Stimulated activated CD4-positive, alpha-beta T cell treated with anti-CD3 and anti-CD28 coated beads, TNF-alpha, amount 100 ng/mL, for 48 hours (primary cell): ENCODE data around the gene AGAP3.

ENCODE experiments used
- DNase-seq, 3 donors: peaks; one replicate each; pipeline ENCODE4 v3.0.0-alpha.2; 2020; ENCODE audit warnings: low read depth in 3 of 3

The AGAP3 gene

DNA sequence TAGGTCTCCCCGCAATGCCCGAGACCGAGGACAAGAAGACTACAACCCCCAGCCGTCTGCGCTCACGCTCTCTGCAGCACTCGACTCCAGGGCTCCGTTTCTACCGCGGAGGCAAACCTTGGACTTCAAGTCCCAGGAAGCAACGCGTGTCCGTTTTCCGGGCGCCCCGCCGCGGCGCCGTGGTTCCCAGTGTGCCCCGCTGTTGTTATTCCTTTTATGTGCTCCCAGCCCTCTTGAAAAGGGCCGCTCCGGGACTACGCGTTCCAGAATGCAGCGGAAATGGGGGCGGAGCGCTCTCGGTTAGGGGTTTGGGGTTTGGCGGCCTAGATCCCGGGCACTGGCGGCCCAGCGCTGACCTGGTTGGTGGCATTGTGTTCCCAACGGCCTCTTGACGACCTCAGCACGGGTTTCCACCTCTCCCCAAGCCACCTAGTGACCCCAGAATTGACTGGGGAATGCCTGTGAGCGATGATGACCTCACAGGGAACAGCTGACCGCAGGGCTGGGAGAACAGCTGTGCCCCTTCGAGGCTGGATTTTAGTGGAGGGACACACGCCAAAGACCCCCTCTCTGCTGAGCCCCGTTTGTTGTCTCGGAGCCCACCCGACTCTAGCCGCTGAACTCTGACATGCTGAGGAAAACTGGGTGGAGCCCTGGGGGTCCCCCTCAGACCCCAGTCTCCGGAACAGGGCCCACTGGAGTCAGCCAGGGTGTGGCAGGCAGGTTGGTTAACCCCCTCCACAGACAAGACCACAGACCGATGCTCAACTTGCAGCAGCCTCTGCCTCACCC lies 28.1 kb upstream of the AGAP3 start:
- peak; percentile 92 to 96 (median 96) for DNase-seq

GRCh38 chr7:151058781-151059366 lies 27.4 kb upstream of the AGAP3 start:
- no peak for DNase-seq

GRCh38 chr7:151059367-151060112 lies 26.7 kb upstream of the AGAP3 start, which contains the start of gene SLC4A2:
Gene SLC4A2, plus strand, starts transcription at chr7:151059589. Its CDS starts 2,399 bp downstream, at chr7:151061988.
- peak in 2 of 3 donors; percentile 49 to 69 for DNase-seq

- no peak for DNase-seq
Measured at GRCh38 chr7:151060113-151060415, 26.2 kb upstream of the AGAP3 start.

GRCh38 chr7:151060416-151061212 lies 25.7 kb upstream of the AGAP3 start:
- DNase-seq = no peak

DNA sequence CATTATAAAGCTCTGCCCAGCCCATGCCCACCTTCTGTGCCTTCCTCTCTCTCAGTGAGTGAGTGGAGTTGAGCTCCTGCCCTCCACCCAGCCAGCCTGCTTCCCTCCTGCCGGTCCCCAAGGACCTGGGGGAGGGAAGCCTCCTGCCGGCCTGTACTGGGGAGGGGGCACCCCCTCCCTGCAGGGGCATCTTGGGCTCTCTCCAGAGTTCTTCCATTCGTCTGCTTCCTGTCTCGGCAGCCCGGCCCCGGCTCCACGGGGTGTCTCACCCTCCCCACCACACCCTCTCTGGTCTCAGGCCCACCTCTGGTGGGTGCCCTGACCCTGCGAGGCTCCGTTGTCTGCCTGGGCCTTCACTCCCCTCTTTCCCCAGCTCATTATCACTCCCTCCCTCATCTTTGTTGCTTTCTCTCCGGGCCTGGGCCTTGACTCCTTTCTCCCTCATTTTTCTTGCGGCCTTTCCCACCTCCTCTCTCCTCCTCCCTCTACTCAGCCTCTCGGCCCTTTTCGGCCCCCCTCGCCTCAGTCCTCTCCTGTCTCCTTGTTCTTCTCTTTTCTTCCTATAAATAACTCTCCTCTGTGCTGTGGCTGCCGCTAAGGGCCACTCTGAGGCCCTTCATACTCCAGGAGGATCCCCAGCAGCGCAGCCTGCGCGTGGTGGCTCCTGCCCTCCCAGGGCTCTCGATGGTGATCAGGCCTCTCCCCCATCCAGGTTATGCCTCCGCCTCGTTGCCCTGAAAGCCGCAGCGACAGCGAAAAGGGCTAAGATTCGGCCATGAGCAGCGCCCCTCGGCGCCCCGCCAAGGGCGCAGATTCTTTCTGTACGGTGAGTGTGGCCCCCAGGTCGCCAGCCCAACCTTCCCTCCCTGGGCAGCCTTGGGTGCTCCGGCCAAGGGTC lies 24.8 kb upstream of the AGAP3 start:
- no peak for DNase-seq

GRCh38 chr7:151062111-151062398 lies 24.2 kb upstream of the AGAP3 start:
- DNase-seq = no peak

DNA sequence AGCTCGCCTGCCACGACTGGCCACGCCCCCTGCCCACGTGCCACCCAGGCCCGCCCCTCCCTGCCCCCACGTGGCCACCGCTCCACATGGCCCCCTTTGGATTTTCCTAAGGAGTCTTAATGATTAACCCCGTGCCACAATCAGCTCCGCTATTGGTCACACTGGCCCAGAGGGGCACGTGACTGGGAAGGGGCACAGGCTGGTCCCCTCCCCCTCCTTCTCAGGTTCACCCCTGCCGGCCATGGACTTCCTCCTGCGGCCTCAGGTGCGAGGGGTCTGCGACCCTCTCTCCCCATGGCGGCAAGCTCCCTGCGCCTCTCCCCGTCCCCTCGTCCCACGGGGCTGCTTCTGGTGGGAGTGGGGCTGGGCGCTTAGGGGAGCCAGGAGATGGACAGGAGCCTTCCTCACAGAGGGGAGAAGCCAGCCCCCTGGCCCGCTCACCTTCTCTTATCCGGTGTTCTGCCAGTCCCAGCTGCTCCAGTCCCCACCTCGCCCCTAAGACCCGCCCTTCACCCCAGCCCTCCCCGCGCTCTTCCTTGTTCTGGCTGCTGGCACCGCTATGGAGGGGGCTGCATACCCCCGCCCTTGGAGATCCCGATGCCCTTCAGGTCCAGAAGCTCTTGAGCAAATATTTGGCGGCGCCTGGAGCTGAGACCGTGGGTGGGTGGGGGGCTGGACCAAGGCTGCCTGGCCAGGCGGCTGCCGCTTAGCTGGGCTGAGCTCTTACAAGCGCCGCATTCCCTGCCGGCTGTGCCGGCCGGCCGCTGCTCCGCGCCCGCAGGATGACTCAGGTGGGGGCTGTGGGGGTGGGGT lies 23.7 kb upstream of the AGAP3 start:
- no peak for DNase-seq

GRCh38 chr7:151063212-151063561 lies 23.1 kb upstream of the AGAP3 start:
- no peak for DNase-seq

DNA sequence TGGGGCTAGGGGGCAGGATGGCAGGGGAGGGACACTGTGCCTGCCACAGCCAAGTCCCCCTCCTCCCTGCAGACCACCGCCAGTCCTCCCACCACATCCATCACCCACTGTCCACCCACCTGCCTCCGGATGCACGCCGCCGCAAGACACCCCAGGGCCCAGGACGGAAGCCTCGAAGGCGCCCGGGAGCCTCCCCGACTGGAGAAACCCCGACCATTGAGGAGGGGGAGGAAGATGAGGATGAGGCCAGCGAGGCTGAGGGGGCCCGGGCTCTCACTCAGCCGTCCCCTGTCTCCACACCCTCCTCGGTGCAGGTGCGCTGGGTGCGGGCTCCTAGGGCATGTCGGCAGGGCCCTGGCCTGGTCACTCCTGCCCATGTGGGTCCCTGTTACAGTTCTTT lies 21.8 kb upstream of the AGAP3 start:
- no peak for DNase-seq

GRCh38 chr7:151064993-151065392 lies 21.3 kb upstream of the AGAP3 start:
- DNase-seq = no peak

DNA sequence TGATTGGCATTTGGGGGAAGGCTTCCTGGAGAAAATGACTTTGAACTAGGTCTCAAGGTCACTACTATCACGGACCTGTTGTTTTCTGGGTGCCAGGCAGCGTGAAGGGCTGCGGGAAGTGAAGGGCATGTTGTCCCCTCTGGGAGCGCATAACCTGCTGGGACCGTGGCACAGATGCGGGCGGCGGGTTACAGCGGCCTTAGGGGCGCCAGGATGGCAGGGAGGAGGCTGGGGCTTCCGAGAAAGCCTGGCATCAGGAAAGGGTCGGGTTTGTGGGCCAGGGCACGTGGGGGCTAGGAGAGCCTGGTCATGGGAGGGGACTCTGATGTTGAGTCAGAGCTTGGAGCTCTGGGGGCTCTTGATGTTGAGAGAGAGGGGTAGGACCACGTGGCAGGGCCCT lies 20.8 kb upstream of the AGAP3 start:
- no peak for DNase-seq

- DNase-seq = no peak
Measured at GRCh38 chr7:151066273-151066974, 19.9 kb upstream of the AGAP3 start.

- DNase-seq = no peak
Measured at GRCh38 chr7:151068069-151068773, 18.1 kb upstream of the AGAP3 start.

GRCh38 chr7:151069841-151070573 lies 16.3 kb upstream of the AGAP3 start:
- DNase-seq = no peak

DNA sequence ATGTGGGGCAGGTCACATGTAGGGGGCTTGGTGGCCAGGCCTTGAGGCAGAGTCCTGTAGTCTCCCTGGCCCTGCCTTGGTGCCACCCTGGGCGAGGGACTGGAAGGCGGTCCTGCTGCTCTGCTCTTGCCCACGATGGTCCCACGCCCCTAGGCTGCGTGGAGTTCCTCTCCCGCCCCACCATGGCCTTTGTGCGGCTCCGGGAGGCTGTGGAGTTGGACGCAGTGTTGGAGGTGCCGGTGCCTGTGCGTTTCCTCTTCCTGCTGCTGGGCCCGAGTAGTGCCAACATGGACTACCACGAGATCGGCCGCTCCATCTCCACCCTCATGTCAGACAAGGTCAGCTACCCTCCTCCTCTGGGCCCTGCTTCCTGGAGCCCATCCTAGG lies 15.7 kb upstream of the AGAP3 start:
- no peak for DNase-seq

DNA sequence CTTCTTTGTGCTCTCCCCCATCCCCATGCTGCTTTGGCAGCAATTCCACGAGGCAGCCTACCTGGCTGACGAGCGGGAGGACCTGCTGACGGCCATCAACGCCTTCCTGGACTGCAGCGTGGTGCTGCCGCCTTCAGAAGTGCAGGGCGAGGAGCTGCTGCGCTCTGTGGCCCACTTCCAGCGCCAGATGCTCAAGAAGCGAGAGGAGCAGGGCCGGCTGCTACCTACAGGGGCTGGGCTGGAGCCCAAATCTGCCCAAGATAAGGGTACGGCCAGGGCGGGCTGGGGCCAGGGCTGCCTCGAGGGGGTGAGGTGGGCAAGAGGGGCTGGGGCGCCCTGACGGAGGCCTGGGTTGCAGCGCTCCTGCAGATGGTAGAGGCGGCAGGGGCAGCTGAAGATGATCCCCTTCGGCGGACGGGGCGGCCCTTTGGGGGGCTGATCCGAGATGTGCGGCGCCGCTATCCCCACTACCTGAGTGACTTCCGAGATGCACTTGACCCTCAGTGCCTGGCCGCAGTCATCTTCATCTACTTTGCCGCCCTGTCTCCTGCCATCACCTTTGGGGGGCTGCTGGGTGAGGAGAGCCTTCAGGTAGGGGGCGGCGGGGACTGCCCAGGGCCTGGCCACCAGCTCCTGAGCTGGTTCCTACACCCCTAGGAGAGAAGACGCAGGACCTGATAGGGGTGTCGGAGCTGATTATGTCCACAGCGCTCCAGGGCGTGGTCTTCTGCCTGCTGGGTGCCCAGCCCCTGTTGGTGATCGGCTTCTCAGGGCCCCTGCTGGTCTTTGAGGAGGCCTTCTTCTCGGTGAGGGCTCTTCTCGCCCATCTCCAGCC lies 15.0 kb upstream of the AGAP3 start:
- DNase-seq = no peak

DNA sequence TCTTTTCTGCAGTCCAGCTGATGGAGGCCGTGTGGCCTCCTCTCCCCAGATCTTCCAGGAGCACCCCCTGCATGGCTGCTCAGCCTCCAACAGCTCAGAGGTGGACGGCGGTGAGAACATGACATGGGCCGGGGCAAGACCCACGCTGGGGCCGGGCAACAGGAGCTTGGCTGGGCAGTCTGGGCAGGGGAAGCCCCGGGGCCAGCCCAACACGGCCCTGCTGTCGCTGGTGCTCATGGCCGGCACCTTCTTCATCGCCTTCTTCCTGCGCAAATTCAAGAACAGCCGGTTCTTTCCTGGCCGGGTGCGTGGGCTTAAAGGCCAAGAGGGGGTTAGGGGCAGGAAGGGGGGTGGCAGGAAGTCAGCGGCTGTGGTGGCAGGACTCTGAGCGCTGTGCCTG lies 12.3 kb upstream of the AGAP3 start:
- DNase-seq = no peak
